Activated CD8-positive, alpha-beta T cell treated with anti-CD3 and anti-CD28 coated beads, Interleukin-2, amount 10 ng/mL, durations not matched to agents 7 days and 5 days (primary cell): Measurements from ENCODE around the gene PI4KB. TPM values are rescaled to one million over a fixed set of nuclear protein-coding genes. Genes with fewer than 3 reads are reported as not detected.

ENCODE experiments used
- ATAC-seq: fragments of 150-1000 bp; cut with Tn5 transposase; one replicate; pipeline ENCODE4 v1.10.0; 2021; ENCODE audit warnings: moderate library complexity
- CTCF ChIA-PET: fragments of 350-600 bp; sonication (Branson Sonifier 250); formaldehyde crosslinking; loops from one replicate; lab custom pipeline; 2021; ENCODE audit warnings: antibody characterized with exemption; lab: Charles Lee
- POLR2A ChIA-PET: fragments of 350-600 bp; sonication (Branson Sonifier 250); formaldehyde crosslinking; loops from one replicate; lab custom pipeline; 2021; ENCODE audit warnings: antibody characterized with exemption; lab: Charles Lee
- DNase-seq: peaks from one replicate; pipeline ENCODE4 v3.0.0-alpha.2; 2020
- H3K27ac Mint-ChIP-seq: one replicate; pipeline ENCODE4 v1.8.0; 2021; ENCODE audit warnings: mild to moderate bottlenecking, mixed read lengths
- H3K27me3 Mint-ChIP-seq: one replicate; pipeline ENCODE4 v1.8.0; 2021; ENCODE audit warnings: low read depth, mixed read lengths
- H3K36me3 Mint-ChIP-seq: one replicate; pipeline ENCODE4 v1.8.0; 2021; ENCODE audit warnings: low read depth, mixed read lengths
- H3K4me1 Mint-ChIP-seq: one replicate; pipeline ENCODE4 v1.8.0; 2021; ENCODE audit warnings: low read depth, mixed read lengths
- H3K4me3 Mint-ChIP-seq: one replicate; pipeline ENCODE4 v1.8.0; 2021; ENCODE audit warnings: mild to moderate bottlenecking, mixed read lengths
- H3K9me3 Mint-ChIP-seq: one replicate; pipeline ENCODE4 v1.8.0; 2022; ENCODE audit warnings: mixed read lengths; ENCODE audit not compliant: insufficient read depth
- total RNA-seq, 2 experiments: library from RNA; stranded (reverse); gene quantifications; one replicate each; pipeline ENCODE4 v1.2.3, GENCODE V29; 2021

The PI4KB gene
- total RNA-seq, 2 experiments from 2014 or later, result 56.0 to 70.2 TPM

DNA sequence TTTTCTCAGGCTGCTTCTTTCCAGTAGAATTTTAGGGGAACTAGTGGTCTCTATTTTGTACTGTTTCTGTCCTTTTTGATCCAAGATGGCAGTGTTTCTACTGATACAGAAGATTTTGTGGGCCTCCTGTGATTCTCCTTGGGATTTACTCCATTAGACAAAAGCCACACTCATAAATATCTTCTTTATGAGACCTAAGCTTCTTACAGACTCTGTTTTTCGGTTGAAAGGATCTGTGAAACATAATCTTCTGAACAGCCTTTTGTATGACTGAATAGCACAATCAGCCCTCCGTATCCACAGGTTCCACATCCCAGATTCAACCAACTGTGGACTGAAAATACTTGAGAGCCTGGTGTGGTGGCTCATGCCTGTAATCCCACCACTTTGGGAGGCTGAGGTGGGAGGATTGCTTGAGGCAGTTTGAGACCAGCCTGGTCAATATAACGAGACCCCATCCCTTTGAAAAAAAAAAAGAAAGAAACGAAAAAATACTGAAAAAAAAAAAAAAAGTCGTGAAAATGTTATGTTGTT is 83.5 kb downstream of the PI4KB start:
- DNase-seq (no peak), ATAC-seq (no peak)
- H3K27ac Mint-ChIP-seq, result no peak overlapping the region
- H3K4me3 Mint-ChIP-seq, result no peak overlapping the region
- ChIA-PET POLR2A (no interaction called here), CTCF (interaction anchor here (1.9 kb wide), 1 partner anchor 8 kb away, joined by 10 read pairs; no protein-coding TSS in a partner anchor)
- no peaks in the 10 kb centered on the region for H3K4me1 Mint-ChIP-seq
- H3K36me3 Mint-ChIP-seq, result peaks cover 77% of the 10 kb centered on the region
- no peaks in the 10 kb centered on the region for H3K27me3 Mint-ChIP-seq
- H3K9me3 Mint-ChIP-seq, result no peaks in the 10 kb centered on the region

DNA sequence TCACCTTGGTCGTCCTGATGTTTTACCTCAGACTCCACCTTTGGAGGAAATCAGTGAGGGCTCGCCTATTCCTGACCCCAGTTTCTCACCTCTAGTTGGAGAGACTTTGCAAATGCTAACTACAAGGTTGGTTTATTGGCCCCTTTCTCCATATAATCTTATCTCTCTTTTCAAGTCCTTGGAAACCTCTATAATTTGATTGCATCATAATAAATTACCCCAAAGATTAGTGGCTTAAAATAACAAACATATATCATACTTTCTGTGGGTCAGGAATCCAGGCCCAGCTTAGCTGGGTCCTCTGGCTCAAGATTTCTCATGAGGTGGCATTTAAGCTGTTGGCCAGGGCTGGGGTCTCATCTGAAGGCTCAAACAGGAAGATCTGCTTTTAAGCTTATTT is 84.8 kb downstream of the PI4KB start:
- ChIA-PET POLR2A (no interaction called here), CTCF (interaction anchor here (1.9 kb wide), 1 partner anchor 9 kb away, joined by 10 read pairs; no protein-coding TSS in a partner anchor)
- DNase-seq, result no peak
- Mint-ChIP-seq H3K9me3 (no peaks in the 10 kb centered on the region), H3K4me1 (no peaks in the 10 kb centered on the region), H3K4me3 (no peak overlapping the region), H3K36me3 (peaks cover 75% of the 10 kb centered on the region), H3K27ac (no peak overlapping the region), H3K27me3 (no peaks in the 10 kb centered on the region)
- ATAC-seq, result no peak

Other genes with a start within 250 kb of the PI4KB start
- 1 to 10 TPM; 1.9 to 2.2 TPM for gene SEMA6C, start 180.8 kb downstream of the PI4KB start, total RNA-seq
- gene TNFAIP8L2, start 170.8 kb downstream of the PI4KB start, total RNA-seq, result 10 to 100 TPM; 18.5 to 20.0 TPM
- gene LYSMD1, start 161.5 kb downstream of the PI4KB start, total RNA-seq, result 1 to 10 TPM; 3.7 to 4.3 TPM
- gene SCNM1, start 161.3 kb downstream of the PI4KB start, total RNA-seq, result 10 to 100 TPM; 53.0 to 55.9 TPM
- gene TMOD4, start 151.4 kb downstream of the PI4KB start, total RNA-seq, result 1 to 10 TPM; 2.2 to 3.4 TPM
- 10 to 100 TPM; 59.8 to 61.7 TPM for gene VPS72, start 137.2 kb downstream of the PI4KB start, total RNA-seq
- gene PIP5K1A, start 128.9 kb downstream of the PI4KB start, total RNA-seq, result 10 to 100 TPM; 64.9 to 69.2 TPM
- gene PSMD4, start 72.7 kb downstream of the PI4KB start, total RNA-seq, result 100 to 1,000 TPM; 194 to 210 TPM
- gene ZNF687, start 45.1 kb downstream of the PI4KB start, total RNA-seq, result 10 to 100 TPM; 25.5 to 26.6 TPM
- gene RFX5, start 19.8 kb upstream of the PI4KB start, total RNA-seq, result 10 to 100 TPM; 59.3 to 63.9 TPM
- gene SELENBP1, start 45.3 kb upstream of the PI4KB start, total RNA-seq, result not detected
- gene PSMB4, start 72.2 kb upstream of the PI4KB start, total RNA-seq, result 100 to 1,000 TPM; 292 to 303 TPM
- 10 to 100 TPM; 67.7 to 68.5 TPM for gene POGZ, start 132.1 kb upstream of the PI4KB start, total RNA-seq
- gene CGN, start 184.0 kb upstream of the PI4KB start, total RNA-seq, result under 1 TPM; 0.34 to 0.82 TPM
- gene TUFT1, start 212.9 kb upstream of the PI4KB start, total RNA-seq, result under 1 TPM; 0.42 TPM